Activated T-cell treated with anti-CD3 and anti-CD28 coated beads, Interleukin-2, amount 50 U/mL, for 72 hours (primary cell): ENCODE data around the gene SLC25A24. TPM values are rescaled to one million over a fixed set of nuclear protein-coding genes. Genes with fewer than 3 reads are reported as not detected.

ENCODE experiments used
- ATAC-seq, 2 donors: fragments of 150-1000 bp; cut with Tn5 transposase; replicated peaks in 1 of 2; 2 replicates each; pipeline ENCODE4 v1.10.0; 2021; ENCODE audit warnings: moderate library complexity in 2 of 2, mild to moderate bottlenecking in 1 of 2
- DNase-seq, 2 donors: peaks; one replicate each; pipeline ENCODE4 v3.0.0; 2021 to 2022; ENCODE audit warnings: mixed read lengths in 1 of 2
- H3K27ac Mint-ChIP-seq: one replicate; pipeline ENCODE4 v1.8.0; 2022; ENCODE audit warnings: mild to moderate bottlenecking, moderate library complexity, mixed read lengths
- H3K27me3 Mint-ChIP-seq: one replicate; pipeline ENCODE4 v1.8.0; 2022; ENCODE audit warnings: low read depth, mixed read lengths
- H3K36me3 Mint-ChIP-seq, 2 donors: one replicate each; pipeline ENCODE4 v1.8.0; 2022; ENCODE audit warnings: mixed read lengths in 2 of 2, mild to moderate bottlenecking in 1 of 2; ENCODE audit not compliant: insufficient read depth in 2 of 2
- H3K4me1 Mint-ChIP-seq: one replicate; pipeline ENCODE4 v1.8.0; 2022; ENCODE audit warnings: low read depth, mixed read lengths
- H3K4me3 Mint-ChIP-seq, 2 donors: one replicate each; pipeline ENCODE4 v1.8.0; 2022; ENCODE audit warnings: mild to moderate bottlenecking in 2 of 2, mixed read lengths in 2 of 2, moderate library complexity in 2 of 2
- H3K9me3 Mint-ChIP-seq, 2 donors: one replicate each; pipeline ENCODE4 v1.8.0; 2022; ENCODE audit warnings: mixed read lengths in 2 of 2
- total RNA-seq, 2 donors: library from RNA; stranded (reverse); gene quantifications; one replicate each; pipeline ENCODE4 v1.2.3, GENCODE V29; 2022

SLC25A24 gene
- total RNA-seq, 2 donors from 2014 or later: 17.4 to 21.4 TPM

- no peaks in the 10 kb centered on the region for H3K9me3 Mint-ChIP-seq
- H3K27me3 Mint-ChIP-seq: peaks cover 12% of the 10 kb centered on the region
- DNase-seq (no peak), ATAC-seq (no peak)
- no peaks in the 10 kb centered on the region for H3K36me3 Mint-ChIP-seq
- H3K27ac Mint-ChIP-seq: no peak overlapping the region
- H3K4me3 Mint-ChIP-seq: no peak overlapping the region
- H3K4me1 Mint-ChIP-seq: peaks cover 8% of the 10 kb centered on the region
Measured at GRCh38 chr1:108124023-108124422, 76.1 kb downstream of the SLC25A24 start.

GRCh38 chr1:108121358-108122143, 78.6 kb downstream of the SLC25A24 start:
- Mint-ChIP-seq H3K4me3 (no peak overlapping the region), H3K27ac (no peak overlapping the region), H3K36me3 (no peaks in the 10 kb centered on the region), H3K9me3 (no peaks in the 10 kb centered on the region), H3K4me1 (peaks cover 8% of the 10 kb centered on the region), H3K27me3 (peaks cover 12% of the 10 kb centered on the region)
- no peak for DNase-seq
- ATAC-seq: no peak

DNA sequence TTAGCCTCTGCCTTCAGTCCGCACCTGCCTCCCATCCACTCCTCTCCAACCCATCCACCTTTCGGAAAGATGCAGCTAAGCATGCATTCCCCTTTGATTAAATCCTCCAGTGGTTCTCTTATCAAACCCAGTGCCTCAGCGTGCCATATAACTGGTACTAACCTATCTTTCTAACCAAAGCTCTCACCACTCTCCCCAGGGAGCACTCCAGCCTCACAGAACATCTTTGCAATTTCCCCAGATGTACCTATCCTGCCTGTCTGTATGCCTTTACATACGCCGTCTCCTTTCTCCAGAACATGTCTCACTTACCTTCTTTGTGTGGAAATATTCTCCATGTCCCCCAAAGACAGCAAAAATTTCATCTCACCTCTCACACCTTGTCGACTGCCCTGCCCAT, 80.0 kb downstream of the SLC25A24 start:
- Mint-ChIP-seq H3K27me3 (peaks cover 12% of the 10 kb centered on the region), H3K9me3 (no peaks in the 10 kb centered on the region), H3K4me1 (peaks cover 8% of the 10 kb centered on the region), H3K4me3 (no peak overlapping the region), H3K27ac (no peak overlapping the region), H3K36me3 (no peaks in the 10 kb centered on the region)
- DNase-seq (no peak), ATAC-seq (no peak)

GRCh38 chr1:108119500-108119899, 80.6 kb downstream of the SLC25A24 start:
- H3K27me3 Mint-ChIP-seq: peaks cover 12% of the 10 kb centered on the region
- no peaks in the 10 kb centered on the region for H3K36me3 Mint-ChIP-seq

DNA sequence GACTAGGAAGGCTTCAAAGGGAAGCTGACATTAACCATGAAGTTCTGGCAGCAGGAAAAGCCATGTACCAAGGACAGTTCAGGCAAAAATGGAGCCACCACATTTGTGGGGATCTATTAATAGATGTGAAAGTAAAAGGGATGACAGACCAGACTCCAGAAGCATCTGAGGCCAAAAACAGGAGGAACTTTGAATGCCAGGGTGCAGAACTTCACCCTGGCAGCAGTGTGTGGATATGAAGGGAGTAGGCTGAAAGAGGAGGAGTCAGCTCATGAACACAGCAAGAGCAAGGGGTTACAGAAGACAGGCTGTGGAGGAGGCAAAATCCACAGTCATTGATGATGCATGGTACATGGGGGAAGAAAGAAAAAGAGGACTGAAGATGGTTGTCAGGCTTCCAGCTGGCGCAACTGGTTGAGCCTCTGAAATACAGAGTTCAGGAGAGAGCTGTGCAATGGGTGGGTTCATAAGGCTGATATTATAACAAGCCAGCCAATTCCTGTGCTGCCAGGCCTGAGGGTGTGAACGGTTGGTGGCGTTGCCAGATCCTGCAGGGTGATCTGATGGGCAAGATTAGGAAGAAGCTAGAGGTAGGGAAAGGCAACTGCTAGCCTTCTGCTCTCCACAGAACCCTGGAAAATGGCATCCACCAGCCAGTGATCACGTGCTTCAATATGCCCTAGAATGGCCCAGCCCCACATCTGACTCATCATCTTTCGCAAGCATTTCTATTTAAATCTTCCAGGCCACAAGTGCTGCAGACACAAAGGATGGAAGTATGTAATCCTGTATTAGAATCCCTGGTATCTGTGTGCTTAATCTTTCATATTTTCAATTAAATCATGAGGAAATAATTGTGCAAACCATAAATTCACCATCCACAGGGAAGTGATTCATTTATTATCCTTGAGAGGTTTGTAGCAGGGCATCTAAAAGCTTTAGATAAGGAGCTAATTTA, 81.9 kb downstream of the SLC25A24 start:
- peaks cover 12% of the 10 kb centered on the region for H3K27me3 Mint-ChIP-seq
- no peaks in the 10 kb centered on the region for H3K9me3 Mint-ChIP-seq
- H3K36me3 Mint-ChIP-seq: no peaks in the 10 kb centered on the region
- no peak overlapping the region for H3K4me3 Mint-ChIP-seq
- H3K27ac Mint-ChIP-seq: no peak overlapping the region
- peaks cover 8% of the 10 kb centered on the region for H3K4me1 Mint-ChIP-seq
- ATAC-seq (no peak), DNase-seq (no peak)

More at GRCh38 chr1:108119500-108119899, 80.6 kb downstream of the SLC25A24 start:
- DNase-seq (no peak), ATAC-seq (no peak)
- H3K4me1 Mint-ChIP-seq: peaks cover 8% of the 10 kb centered on the region
- no peak overlapping the region for H3K4me3 Mint-ChIP-seq
- H3K9me3 Mint-ChIP-seq: no peaks in the 10 kb centered on the region
- H3K27ac Mint-ChIP-seq: no peak overlapping the region

GRCh38 chr1:108117237-108117636, 82.9 kb downstream of the SLC25A24 start:
- no peaks in the 10 kb centered on the region for H3K9me3 Mint-ChIP-seq
- H3K4me3 Mint-ChIP-seq: no peak overlapping the region
- H3K27me3 Mint-ChIP-seq: peaks cover 12% of the 10 kb centered on the region
- H3K27ac Mint-ChIP-seq: no peak overlapping the region
- no peak for DNase-seq
- no peak for ATAC-seq
- H3K4me1 Mint-ChIP-seq: peaks cover 8% of the 10 kb centered on the region
- H3K36me3 Mint-ChIP-seq: no peaks in the 10 kb centered on the region

GRCh38 chr1:108114033-108114599, 86.0 kb downstream of the SLC25A24 start:
- H3K36me3 Mint-ChIP-seq: no peaks in the 10 kb centered on the region
- H3K9me3 Mint-ChIP-seq: peaks cover 0 to 1% of the 10 kb centered on the region in 2 donors
- no peaks in the 10 kb centered on the region for H3K4me1 Mint-ChIP-seq
- H3K27me3 Mint-ChIP-seq: no peaks in the 10 kb centered on the region
- DNase-seq (no peak), ATAC-seq (no peak)
- no peak overlapping the region for H3K4me3 Mint-ChIP-seq
- no peak overlapping the region for H3K27ac Mint-ChIP-seq

- no peak for ATAC-seq
- no peaks in the 10 kb centered on the region for H3K36me3 Mint-ChIP-seq
- peaks cover 0 to 1% of the 10 kb centered on the region in 2 donors for H3K9me3 Mint-ChIP-seq
Measured at GRCh38 chr1:108113496-108113895, 86.6 kb downstream of the SLC25A24 start.

DNA sequence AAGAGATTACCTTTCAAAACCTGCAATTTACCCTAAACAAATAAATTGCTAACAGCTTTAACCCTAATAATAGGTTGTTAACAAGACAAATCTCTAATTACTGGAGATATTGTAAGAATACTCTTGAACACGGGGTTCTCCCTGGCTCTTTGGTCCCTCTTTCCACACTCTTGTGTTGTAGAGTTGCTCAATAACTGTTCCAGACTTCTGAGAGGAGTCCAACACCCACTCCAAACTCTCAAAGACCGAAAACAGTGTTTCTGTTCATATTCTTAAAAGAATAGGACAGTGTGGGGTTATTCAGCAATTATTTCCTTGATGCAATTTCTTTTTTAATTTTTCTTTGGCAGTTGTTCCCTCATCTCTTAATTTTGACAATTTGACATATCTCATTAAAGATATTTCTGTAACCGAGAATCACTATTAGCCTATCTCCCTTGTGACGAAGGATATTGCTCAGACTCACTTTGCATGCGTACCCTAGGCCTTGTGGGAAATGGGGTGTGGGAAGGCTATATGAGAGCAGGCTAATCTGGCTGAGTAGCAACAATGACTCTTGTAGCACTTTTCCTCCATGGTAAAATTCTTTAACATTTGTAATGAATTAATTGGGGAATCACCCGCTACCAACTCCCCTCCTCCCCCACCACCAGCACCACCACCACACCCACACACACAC, 90.7 kb downstream of the SLC25A24 start:
- Mint-ChIP-seq H3K4me1 (peaks cover 7% of the 10 kb centered on the region), H3K36me3 (no peaks in the 10 kb centered on the region), H3K9me3 (peaks cover 0 to 1% of the 10 kb centered on the region in 2 donors), H3K27ac (no peak overlapping the region), H3K27me3 (no peaks in the 10 kb centered on the region), H3K4me3 (no peak overlapping the region)
- ATAC-seq (no peak), DNase-seq (no peak)

More at GRCh38 chr1:108113496-108113895, 86.6 kb downstream of the SLC25A24 start:
- Mint-ChIP-seq H3K4me3 (no peak overlapping the region), H3K4me1 (no peaks in the 10 kb centered on the region), H3K27ac (no peak overlapping the region), H3K27me3 (no peaks in the 10 kb centered on the region)
- DNase-seq: no peak

DNA sequence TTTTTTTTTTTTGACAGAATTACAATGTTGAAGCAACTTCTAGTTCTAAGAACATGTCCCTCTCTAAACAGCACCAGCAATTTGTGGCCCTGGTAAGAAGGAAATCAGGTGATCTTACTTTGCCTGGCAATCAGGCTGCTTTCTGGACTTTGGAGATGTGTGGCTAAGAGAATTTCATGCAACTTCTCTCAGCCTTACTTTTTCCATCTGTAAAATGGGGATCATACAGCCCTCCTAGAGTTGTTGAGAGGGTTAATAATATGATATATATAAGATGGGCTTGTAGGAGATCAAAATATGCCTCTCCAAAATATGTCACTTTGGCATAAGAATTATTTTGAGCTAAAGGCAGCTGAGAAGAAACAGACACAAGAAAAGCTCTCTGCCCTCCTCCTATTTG, 92.0 kb downstream of the SLC25A24 start:
- peaks cover 0 to 1% of the 10 kb centered on the region in 2 donors for H3K9me3 Mint-ChIP-seq
- peak overlapping the region in 1 of 2 donors; percentile 16 for H3K4me3 Mint-ChIP-seq
- no peaks in the 10 kb centered on the region for H3K36me3 Mint-ChIP-seq
- no peaks in the 10 kb centered on the region for H3K27me3 Mint-ChIP-seq
- H3K27ac Mint-ChIP-seq: no peak overlapping the region
- ATAC-seq (no peak), DNase-seq (no peak)
- H3K4me1 Mint-ChIP-seq: peaks cover 7% of the 10 kb centered on the region

DNA sequence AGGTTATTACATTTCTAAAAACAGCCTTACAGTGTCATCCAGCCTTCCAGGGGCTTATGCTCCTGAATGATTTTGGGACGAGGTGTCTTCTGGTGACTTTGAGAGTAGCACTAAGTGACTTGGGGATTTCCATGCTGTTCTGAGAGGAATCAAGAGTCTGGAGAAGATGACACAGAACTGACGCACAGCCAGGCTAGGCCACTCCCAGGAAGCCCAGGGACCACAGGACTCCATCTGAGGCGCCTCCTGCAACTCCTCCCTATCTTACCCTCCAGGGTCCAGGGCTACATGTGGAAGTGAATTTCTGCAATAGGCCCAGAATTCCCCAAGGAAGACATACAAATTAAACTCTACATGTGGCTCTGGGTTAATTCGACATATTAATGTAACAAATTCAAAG, 92.5 kb downstream of the SLC25A24 start:
- peaks cover 7% of the 10 kb centered on the region for H3K4me1 Mint-ChIP-seq
- ATAC-seq (peak; percentile 97), DNase-seq (peak; percentile 43 to 52)
- H3K36me3 Mint-ChIP-seq: no peaks in the 10 kb centered on the region
- peak overlapping the region; percentile 16 to 17 for H3K4me3 Mint-ChIP-seq
- no peak overlapping the region for H3K27ac Mint-ChIP-seq
- H3K27me3 Mint-ChIP-seq: no peaks in the 10 kb centered on the region
- peaks cover 0 to 1% of the 10 kb centered on the region in 2 donors for H3K9me3 Mint-ChIP-seq

DNA sequence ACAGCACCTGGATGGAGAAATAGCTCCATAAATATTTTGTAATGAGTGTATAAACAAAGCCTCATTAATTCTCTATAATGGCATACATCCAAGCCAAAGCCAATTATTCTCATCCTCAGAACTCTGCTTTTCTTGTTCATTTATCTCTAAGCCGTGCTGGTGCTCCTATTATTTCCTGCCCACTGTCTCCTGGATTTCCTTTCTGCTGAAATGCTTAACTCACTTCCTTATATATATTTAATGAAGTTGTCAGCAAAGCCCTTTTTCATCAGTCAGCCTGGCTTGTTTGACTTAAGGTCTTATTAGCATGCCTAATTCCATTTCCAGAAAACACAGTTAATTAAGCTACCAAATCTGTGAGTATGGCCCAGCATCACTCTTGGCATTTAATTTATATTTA, 93.4 kb downstream of the SLC25A24 start:
- Mint-ChIP-seq H3K27me3 (no peaks in the 10 kb centered on the region), H3K36me3 (no peaks in the 10 kb centered on the region), H3K9me3 (no peaks in the 10 kb centered on the region), H3K4me3 (no peak overlapping the region), H3K4me1 (peaks cover 7% of the 10 kb centered on the region), H3K27ac (no peak overlapping the region)
- ATAC-seq (no peak), DNase-seq (no peak)
